ENCODE data around the gene RAB31.

Gene RAB31

DNA sequence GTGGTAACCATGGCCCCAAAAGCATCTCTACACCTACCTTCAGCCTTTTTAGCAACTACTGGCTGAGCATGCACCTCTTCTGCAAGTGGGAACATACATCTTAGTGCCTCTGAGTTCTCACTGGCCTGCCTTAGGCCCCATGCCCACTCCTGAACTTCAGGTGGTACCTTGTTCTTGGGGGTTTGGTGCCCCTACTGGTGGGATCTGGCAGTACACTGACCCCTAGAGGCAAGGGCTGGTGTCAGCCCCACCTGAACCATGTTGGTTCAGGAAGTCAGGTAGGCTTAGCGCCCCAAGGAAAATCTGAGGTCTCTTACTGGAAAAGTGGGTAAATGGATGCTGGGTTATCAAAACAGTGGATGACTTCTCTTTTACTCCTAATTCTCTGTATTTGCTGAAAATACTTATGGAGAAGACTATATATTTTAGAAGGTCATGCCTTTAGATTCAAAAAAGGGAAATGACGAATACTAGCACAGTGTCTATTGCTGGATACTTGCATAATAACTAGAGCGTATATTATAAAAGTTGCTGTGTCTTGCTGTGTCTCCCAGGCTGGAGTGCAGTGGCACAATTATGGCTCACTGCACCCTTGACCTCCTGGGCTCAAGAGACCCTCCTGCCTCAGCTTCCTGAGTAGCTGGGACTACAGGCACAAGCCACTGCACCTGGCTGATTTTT lies 84.6 kb downstream of the RAB31 start:
- DNase-seq, result no peak

DNA sequence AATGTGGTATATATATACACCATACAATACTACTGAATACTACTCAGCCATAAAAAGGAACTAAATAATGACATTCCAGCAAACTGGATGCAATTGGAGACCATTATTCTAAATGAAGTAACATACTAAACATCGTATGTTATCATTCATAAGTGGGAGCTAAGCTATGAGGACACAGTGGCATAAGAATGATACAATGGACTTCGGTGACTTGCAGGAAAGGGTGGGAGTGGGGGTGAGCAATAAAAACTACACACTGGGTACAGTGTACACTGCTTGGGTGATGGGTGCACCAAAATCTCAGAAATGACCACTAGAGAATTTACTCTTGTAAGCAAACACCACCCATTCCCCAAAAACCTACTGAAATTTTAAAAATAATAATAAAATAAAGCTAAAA lies 87.9 kb downstream of the RAB31 start:
- no peak for DNase-seq

DNA sequence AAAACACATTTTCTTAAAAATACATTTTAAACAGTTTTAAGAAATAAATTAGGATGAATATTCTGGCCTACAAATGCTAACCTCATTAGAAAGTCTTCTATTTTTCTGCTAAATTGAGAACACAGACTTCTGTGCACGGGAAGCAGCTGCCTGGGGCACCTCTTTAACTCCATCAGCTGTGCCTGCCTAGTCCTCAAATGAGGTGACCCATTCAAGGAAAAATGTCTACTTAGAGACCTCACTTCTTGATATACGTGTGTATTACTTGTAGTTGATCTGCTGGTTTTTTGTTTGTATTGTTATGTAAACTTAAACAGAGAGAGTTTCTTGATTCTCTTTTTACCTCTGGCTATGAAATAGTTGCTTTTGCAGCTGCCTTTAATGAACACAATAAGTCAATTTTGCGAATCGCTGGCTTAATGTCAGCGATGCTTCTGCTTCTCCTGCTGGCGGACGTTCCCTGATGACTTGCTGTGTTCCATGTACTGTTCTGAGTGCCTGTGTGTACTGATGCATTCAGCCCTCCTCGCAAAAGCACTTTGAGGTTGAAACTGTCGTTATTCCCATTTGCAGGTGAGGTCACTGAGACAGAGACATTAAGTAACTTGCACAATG lies 88.9 kb downstream of the RAB31 start:
- no peak for DNase-seq

DNA sequence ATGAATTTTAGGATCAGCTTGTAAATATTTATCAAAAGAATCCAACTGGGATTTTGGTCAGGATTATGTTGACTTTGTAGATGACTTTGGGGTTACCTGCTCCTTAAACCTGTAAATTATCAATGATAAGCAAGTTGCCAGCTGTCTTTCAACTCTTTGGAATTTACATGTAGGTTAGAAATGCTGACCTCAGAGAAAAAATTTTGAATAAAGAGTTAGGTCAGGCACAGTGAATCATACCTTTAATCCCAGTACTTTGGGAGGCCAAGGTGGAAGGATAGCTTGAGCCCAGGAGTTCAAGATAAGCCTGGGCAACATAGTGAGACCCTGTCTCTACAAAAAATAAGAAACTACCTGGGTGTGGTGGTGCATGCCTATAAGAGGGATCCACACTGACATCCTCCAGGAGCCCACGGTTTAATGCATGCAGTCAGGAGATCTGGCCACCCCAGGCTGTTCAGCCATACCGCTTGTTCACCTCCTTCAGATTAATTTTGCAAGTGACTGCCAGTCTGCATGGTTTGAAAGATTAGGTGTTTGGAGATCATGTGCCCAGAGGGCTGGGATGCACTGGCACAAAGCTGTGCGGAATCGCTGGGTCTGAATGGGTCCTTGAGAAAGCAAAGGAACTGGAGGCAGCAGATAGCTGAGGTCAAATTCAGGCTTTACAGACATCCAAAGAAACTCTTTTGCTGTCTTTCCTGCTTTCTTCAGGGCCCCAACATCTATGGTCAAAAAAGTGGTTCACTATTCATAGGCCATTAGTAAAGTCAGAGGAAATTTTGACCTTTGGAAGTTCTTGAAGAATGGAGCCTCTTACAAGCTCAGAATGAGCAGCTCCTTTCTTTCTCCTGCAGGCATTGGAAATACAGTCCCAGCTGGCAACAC lies 94.3 kb downstream of the RAB31 start:
- no peak for DNase-seq

DNA sequence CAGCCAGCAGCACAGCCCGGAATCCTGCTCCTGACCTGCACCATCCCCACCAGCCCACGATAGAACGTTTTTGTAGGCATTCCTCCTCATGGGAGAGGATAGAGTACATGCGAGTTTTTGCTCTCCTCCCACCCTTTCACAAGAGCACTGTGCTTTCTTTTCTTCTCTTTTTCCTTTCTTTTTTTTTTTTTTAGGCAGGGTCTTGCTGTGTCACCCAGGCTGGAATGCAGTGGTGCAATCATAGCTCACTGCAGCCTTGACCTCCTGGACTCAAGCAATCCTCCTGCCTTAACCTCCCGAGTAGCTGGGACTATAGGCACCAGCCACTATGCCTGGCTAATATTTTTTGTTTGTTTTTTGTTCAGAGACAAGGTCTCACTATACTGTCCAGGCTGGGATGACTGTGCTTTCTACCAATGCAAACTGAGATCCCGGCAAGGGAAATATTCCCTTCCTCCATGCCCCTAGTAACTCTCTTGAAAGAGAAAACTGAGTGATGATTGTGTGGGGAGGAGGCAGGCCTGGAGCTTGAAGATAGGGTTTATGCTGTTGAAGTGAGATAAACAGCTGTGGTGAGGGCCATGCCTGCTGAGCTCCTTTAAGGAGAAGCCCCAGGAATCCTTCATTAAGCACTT lies 95.1 kb downstream of the RAB31 start:
- peak; percentile 56 for DNase-seq

DNA sequence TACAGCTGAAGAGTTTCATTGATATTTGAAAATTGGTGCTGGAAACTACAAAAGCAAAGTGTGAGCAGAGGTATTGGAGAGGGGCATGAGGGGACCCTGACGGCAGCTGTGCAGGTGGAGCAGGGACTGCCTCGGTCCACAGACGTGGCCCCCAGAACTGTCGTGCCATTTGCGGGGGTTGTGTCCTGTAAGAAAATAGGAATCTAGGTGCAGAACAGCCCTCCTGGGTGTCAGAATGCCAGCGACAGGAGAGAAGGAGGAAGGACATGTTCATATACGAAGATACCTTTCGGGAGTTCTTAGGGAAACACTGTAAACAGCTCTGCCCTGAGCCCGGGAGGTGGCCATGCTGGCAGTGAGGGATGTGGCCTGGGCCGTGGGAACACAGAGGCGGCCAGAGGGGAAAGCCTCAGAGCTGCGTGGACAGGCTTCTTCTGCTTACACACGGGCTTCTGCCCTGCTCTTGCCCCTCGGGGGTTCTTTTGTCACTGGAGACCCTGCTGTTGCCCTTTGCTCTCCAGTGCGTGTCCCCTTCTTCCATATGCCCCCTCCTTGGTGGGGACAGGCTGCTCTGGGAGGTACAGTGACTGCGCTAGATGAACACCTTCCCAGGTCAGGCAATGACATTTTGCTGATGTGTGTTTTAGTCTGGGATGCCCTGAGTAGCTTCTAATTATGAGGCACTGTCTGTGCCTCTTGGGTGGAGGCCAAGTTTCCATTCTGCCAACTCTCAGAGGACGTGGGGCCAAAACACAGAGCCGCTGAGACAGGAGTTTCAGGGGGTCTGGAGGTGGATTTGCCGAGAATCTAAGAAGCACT lies 95.8 kb downstream of the RAB31 start:
- peak; percentile 47 for DNase-seq

DNA sequence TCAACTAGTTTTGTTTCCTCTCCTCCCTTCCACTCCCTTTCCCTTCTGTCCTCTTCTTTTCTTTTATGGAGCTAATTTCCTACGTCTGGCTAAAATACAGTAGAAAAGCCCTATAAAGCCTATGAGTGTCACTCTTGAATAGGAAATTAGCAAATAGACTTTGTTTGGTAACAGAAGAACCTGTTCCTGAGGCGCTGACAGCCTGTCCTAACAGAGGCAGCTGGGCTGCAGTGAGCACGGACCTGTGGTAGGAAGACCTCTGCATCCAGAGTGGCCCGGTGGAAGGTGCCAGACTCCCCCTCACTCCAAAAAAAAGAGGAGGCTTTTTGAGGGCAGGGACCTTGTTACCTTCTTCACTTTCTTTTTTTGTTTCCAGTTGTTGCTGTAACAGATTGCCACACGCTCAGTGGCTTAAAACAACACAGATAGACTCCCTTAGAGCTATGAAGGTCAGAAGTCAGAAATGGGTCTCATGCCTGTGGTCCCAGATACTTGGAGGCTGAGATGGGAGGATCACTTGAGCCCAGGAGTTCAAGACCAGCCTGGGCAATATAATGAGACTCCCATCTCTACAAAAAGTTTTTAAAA lies 96.5 kb downstream of the RAB31 start:
- DNase-seq, result no peak

DNA sequence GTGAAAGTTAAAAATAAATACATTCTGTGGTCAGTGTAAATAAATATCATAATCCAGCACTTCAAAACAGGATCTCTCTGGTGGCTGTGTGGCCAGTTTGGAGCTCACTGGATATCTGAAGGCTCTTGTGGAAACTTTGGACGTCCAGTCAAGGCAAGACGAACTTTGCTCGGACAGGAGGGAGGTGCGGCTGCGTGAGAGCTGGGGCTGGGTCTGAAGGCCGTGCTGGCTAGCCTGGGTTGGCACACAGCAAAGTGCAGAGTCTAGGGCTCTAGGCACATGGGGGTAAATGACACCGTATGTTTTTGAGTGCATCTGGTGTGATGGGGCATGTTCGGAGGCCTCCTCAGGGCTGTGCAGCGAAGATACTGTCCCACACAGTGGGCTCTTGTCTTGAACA lies 98.8 kb downstream of the RAB31 start:
- DNase-seq, result no peak

DNA sequence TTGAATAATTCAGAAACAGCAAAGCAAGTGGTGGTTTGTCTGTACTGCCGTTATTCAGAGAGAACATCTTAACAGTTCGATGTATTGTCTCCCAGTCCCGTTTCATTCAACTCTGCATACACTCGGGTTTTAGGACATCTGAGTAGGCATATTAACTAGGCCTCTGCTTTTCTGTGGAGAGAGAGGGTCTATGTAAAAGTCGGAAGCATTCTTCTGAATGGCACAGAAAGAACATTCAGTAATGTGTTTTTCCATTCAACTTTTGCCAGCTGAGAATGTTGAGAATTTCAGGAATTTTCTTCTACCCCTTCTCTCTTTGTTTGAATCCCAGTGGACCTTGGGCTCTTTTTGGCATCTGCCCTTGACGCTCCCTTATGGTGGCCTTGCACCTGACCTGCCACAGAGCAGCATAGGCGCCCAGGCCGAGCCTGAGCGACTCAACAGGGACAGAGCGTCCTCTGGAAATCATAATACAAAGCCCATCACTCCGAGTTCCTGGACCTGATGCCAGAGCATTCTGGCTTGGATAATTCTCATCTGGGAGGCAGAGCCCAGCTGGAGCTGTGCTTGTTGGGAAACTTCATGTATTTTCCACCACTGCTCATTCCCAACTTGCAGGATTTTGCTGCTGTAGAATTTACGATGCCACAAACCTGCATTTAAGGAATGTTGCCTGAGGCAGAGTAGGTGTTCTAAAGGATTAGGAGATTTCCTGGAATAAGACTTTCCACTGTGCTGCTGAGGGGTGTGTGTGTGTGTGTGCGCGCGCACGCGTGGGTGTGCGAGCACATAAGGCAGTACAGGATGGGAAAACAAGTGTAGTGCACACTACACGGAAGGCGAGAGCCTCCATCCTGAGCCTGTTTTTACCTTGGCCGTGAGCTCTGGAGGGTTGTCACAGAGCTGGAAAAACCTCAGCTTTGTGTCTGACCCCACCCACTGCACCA lies 100.5 kb downstream of the RAB31 start:
- peak; percentile 63 for DNase-seq

DNA sequence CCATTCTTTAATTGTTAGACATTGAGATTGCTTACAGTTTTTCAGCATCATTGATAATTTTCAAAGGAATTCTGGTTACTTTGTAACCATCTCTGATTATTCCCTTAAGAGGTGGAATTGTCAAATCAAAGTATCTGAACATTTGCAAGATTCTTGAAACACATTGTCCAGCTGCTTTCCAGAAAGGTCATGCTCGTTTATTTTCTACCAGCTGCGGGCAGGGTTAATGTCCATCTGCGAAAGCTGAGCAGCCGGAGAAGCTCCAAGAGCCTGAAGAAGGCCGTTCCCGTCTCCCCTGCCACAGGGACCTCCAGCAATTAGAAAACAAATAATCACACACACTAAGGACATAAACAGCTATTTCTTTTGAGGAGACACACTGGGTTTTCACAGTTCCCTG lies 101.6 kb downstream of the RAB31 start:
- DNase-seq, result no peak

DNA sequence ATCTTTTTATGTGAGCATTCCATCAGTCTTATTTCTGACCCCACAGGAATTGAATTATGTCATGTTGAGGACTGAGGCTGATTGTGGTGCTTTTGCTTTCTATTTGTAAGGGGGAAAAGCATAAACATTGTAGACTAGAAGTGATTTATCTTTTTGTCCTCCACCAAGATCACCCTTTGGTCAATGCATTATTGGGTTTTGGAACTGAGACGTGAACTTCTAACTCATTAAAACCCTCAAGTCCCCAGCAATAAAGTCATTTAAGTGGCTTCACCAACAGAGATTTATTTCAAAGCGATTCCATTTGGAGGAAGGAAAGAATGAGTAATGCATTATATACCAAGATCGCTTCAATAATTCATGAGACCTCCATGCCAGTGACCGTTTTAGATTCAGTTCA lies 102.2 kb downstream of the RAB31 start:
- DNase-seq, result peak; percentile 40

DNA sequence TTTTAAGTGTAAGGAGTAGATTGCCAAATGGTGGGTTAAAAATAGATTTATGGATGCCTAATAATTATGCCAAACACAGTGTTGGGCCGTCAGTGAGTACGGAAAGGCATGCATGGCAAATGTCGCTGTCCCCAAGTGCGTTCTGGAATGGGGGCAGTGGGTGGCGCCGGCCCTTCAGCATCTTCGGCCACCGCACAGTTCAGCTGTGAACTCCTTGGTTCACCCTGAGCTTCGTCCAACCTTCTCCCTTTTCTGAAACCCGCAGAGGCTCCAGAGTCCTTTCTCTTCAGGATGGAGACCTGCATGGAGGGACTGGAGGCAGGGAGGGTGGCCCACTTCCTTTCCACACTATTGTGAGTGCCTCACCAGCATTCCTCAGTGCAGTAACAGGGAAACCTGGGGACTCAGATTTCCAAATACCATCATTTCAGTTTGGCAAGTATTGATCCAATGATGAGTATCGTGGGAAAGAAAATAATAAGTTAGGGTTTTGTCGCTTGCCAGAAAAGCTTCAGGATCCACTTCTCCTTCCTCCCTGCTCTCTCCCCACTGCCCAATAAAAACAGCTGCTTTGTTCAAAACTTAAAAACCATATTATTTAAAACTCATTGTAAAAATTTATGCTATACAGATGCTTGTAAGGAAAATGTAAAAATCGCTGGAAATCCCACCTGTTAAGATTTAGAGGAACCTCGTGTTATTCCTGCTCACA lies 103.0 kb downstream of the RAB31 start:
- no peak for DNase-seq

DNA sequence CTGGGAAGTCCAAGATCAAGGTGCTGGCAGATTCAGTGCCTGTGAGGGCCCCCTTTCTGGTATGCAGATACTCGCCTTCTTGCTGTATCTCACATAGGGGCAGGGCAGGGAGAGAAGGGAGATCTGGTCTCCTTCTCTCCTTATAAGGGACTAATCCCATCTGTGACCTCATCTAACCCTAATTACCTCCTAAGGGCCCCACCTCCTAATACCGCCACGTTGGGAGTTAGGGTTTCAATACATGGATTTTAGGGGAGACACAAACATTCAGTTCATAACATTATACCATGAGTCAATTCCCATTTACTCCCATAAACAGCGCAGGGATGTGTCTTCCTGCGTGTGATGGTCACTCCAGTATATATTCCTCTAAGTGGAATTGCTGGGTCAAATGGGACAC lies 103.9 kb downstream of the RAB31 start:
- DNase-seq, result no peak

DNA sequence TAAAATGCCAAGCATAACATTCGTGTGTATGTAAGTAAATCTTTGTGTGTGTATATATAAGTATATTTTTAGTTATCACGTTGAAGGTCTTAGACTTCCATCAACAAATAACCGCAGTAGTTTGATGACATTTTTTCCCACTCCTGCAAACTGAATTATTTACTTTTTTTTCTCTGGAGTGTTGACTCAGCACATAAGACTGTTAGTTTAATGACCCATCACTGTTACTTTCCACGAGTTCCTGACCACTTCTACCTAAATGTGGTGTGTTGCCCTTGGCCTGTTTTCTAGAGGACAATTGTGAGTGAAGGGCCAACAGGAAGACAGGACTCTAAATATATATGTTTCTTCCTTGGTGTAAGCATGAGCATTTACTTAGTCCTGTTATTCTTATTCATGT lies 106.3 kb downstream of the RAB31 start:
- DNase-seq, result peak; percentile 94

DNA sequence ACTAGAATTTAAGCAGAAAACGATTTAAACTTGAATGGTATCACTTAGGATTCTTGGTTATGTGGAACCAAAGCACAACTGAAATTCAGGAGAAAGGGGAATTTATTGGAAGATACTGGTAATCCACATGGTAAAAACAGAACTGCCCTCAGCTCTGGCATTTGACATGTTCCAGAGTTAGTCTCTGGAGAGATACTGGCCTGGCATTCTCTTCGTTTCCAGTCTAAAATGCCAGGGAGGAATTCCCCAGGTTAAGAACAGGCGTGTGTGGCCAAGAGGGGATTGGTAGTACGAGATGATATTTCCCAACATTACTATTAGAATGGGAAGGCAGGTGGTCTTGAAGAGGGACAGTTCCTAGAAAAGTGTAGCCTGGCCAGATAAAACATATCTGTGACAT lies 109.2 kb downstream of the RAB31 start:
- no peak for DNase-seq

DNA sequence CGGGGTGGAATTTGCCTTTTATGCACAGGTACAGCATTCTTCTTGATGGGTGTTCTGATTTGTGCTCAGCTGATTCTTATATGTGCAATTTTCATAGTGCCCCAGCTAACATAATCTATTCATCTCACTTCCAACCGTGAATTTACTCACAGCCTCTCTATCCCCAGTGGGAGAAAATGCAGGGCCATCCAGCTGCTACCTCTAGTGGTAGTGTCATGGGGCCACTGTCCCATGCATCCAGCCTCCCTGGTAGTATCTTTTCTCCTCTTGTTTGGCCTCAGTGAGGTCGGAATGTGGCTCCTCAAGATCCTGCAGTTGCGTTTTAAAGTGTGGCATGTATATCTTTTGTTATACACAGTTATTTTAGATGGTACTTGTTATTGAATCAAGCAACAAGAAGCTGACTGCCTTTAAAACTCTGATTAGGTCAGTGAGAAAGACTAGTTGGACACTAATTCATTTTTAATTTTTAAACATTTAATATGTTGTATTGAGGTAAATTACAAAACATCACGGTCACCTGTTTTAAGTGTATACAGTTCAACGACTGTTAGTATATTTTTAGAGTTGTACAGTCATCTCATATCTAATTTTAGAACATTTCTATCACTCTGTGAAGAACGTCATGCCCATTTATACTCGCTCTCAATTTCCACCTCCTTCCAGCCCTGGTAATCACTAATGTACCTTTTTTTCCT lies 109.8 kb downstream of the RAB31 start:
- no peak for DNase-seq

DNA sequence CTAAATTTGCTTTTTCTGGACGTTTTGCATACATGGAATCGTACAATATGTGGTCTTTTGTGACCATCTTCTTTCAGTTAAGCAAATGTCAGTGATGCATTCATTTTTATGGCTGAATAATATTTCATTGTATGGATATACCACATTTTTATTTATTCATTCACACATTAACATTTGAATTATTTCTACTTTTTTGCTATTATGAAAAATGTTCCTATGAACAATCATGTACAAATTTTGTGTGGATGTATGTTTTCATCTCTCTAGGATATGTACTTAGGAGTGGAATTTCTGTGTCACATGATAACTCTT lies 110.3 kb downstream of the RAB31 start:
- no peak for DNase-seq

DNA sequence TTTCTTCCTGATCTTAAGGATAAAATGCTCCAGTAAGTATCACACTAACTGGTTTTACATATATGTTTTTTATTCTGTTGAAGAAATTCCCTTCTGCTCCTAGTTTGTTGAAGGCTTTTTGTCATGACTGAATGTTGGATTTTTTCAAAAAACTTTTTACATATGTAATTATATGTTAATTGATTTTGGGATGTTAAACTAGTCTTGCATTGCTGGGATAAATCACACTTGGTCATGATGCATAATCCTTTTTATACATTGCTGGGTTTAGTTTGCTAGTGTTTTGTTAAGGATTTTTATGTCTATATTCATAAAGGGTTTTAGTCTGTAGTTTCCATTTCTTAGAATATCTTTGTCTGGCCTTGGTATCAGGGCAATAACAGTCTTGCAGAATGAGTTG lies 112.0 kb downstream of the RAB31 start:
- no peak for DNase-seq

DNA sequence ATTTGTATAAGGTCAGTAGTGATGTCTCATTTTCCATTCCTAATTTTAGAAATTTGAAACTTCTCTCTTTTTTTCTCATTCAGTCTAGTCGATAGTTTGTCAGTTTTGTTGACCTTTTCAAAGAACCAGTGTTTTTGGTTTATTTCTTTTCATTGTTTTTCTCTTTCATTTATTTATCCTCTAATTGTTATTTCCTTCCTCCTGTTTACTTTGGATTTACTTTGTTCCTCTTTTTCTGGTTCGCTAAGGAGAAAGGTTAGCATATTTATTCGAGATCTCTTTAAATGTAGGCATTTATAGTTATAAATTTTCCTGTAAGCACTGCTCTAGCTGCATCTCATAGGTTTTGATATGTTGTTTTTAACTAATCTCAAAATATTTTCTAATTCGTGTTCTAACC lies 112.6 kb downstream of the RAB31 start:
- no peak for DNase-seq

Measured in fibroblast of skin of back (primary cell).